Endothelial cell of umbilical vein (primary cell): Measurements from ENCODE around the gene SH3PXD2A. TPM values are rescaled to one million over a fixed set of nuclear protein-coding genes. Genes with fewer than 3 reads are reported as not detected.

Experiments used
- BruUV-seq: library from RNA; stranded (reverse); fragments of 400-500 nt; replicated peaks from 2 replicates; lab custom pipeline; 2021; lab: Mats Ljungman, UMichigan
- CTCF ChIA-PET: fragments of 300-600, 350-600 bp; sonication (Branson Sonifier 250); formaldehyde crosslinking; loops from one replicate; lab custom pipeline; 2021; ENCODE audit warnings: antibody characterized with exemption, inconsistent platforms; lab: Charles Lee
- POLR2A ChIA-PET: fragments of 300-600, 350-600 bp; sonication (Branson Sonifier 250); formaldehyde crosslinking; loops from one replicate; lab custom pipeline; 2021; ENCODE audit warnings: antibody characterized with exemption, inconsistent platforms; lab: Charles Lee
- DNase-seq: peaks from one replicate; pipeline ENCODE4 v3.0.0-alpha.2; 2011; ENCODE audit warnings: low read depth, low spot score
- FAIRE-seq: peaks from 2 replicates; lab custom pipeline; 2011; peaks lifted over from hg19 to GRCh38; lab: Jason Lieb, UNC
- H2AFZ ChIP-seq: 2 replicates; pipeline ENCODE4 v1.6.0; 2012; ENCODE audit warnings: low read depth, low read length, control low read depth, inconsistent platforms
- H3K27ac ChIP-seq: 2 replicates; pipeline ENCODE4 v1.5.1; 2011; ENCODE audit warnings: low read depth, mild to moderate bottlenecking, control low read depth, low read length, moderate library complexity; ENCODE audit not compliant: insufficient read depth
- H3K27me3 ChIP-seq, 2 experiments: 2 replicates each; pipeline versions ENCODE4 v1.6.0 to v1.6.1; 2011; ENCODE audit warnings: low read length in 2 of 2, mixed read lengths in 1 of 2; ENCODE audit not compliant: control insufficient read depth in 2 of 2, insufficient read depth in 2 of 2
- H3K36me3 ChIP-seq, 2 experiments: 2 replicates in 1 of 2; 3 replicates in 1 of 2; pipeline ENCODE4 v1.5.1; 2011; ENCODE audit warnings: low read length in 2 of 2, mild to moderate bottlenecking in 1 of 2, moderate library complexity in 1 of 2; ENCODE audit not compliant: control insufficient read depth in 2 of 2, insufficient read depth in 2 of 2; ENCODE audit errors: extremely low read depth in 1 of 2
- H3K4me1 ChIP-seq: 3 replicates; pipeline ENCODE4 v1.5.1; 2011; ENCODE audit warnings: mild to moderate bottlenecking, low read length; ENCODE audit not compliant: control insufficient read depth, insufficient read depth; ENCODE audit errors: extremely low read depth
- H3K4me2 ChIP-seq: 2 replicates; pipeline ENCODE4 v1.6.1; 2011; ENCODE audit warnings: low read length, control low read depth, mixed read lengths; ENCODE audit not compliant: insufficient read depth
- H3K4me3 ChIP-seq, 3 experiments: fragments of 200-600 bp in 1 of 3; sonication (generic), shearing (Covaris generic) in 1 of 3; replicated peaks in 1 of 3; 2 replicates each; pipeline ENCODE4 v1.5.1; 2011 to 2016; ENCODE audit warnings: control low read depth in 3 of 3, low read length in 3 of 3, mild to moderate bottlenecking in 2 of 3, inconsistent platforms in 1 of 3, low read depth in 1 of 3, moderate library complexity in 1 of 3; ENCODE audit not compliant: insufficient read depth in 1 of 3
- H3K79me2 ChIP-seq: 2 replicates; pipeline ENCODE4 v1.6.0; 2012; ENCODE audit warnings: low read length, inconsistent platforms; ENCODE audit not compliant: control insufficient read depth, insufficient read depth
- H3K9ac ChIP-seq: replicated peaks from 2 replicates; pipeline ENCODE3; 2011; ENCODE audit warnings: low read length, control low read depth; ENCODE audit not compliant: insufficient read depth; ENCODE audit errors: extremely low read depth
- H3K9me1 ChIP-seq: replicated peaks from 3 replicates; pipeline ENCODE4 v1.6.0; 2011; ENCODE audit warnings: mild to moderate bottlenecking, low read length; ENCODE audit not compliant: control insufficient read depth, insufficient read depth; ENCODE audit errors: extremely low read depth
- H3K9me3 ChIP-seq: replicated peaks from 2 replicates; pipeline ENCODE4 v1.5.1; 2012; ENCODE audit warnings: low read length, inconsistent platforms; ENCODE audit not compliant: control insufficient read depth, insufficient read depth
- H4K20me1 ChIP-seq: replicated peaks from 2 replicates; pipeline ENCODE3; 2011; ENCODE audit warnings: mild to moderate bottlenecking, low read length; ENCODE audit not compliant: control insufficient read depth, insufficient read depth; ENCODE audit errors: extremely low read depth
- EZH2 ChIP-seq: IDR thresholded peaks from 2 replicates; pipeline ENCODE4 v1.6.1; 2012; ENCODE audit warnings: borderline replicate concordance, low read depth, mild to moderate bottlenecking, moderate library complexity, low read length, inconsistent platforms; ENCODE audit not compliant: severe bottlenecking
- FOS ChIP-seq: IDR thresholded peaks from 2 replicates; pipeline ENCODE4 v1.6.1; 2011; ENCODE audit warnings: mild to moderate bottlenecking, low read length, moderate library complexity, borderline replicate concordance; ENCODE audit not compliant: insufficient read depth
- GATA2 ChIP-seq: IDR thresholded peaks from 2 replicates; pipeline ENCODE4 v1.7.0; 2011; ENCODE audit warnings: low read depth, mild to moderate bottlenecking, moderate library complexity, mixed read lengths, low read length; ENCODE audit not compliant: insufficient read length, insufficient read depth
- JUN ChIP-seq: IDR thresholded peaks from 2 replicates; pipeline ENCODE4 v1.6.1; 2011; ENCODE audit warnings: borderline replicate concordance, low read depth; ENCODE audit not compliant: insufficient read length, insufficient read depth
- MYC ChIP-seq: IDR thresholded peaks from one replicate; pipeline ENCODE4 v1.6.1; 2011; ENCODE audit warnings: mild to moderate bottlenecking, low read depth, low read length
- POLR2A ChIP-seq: IDR thresholded peaks from 2 replicates; pipeline ENCODE4 v1.6.1; 2012; ENCODE audit warnings: low read depth, mild to moderate bottlenecking, control low read depth, low read length
- POLR2AphosphoS5 ChIP-seq: IDR thresholded peaks from 2 replicates; pipeline ENCODE4 v1.6.1; 2012; ENCODE audit warnings: low read depth, mild to moderate bottlenecking, control low read depth, low read length, moderate library complexity; ENCODE audit not compliant: insufficient read depth
- dilution Hi-C: fragments of 300-500 bp; cut with MboI; formaldehyde crosslinking; loops from one replicate; pipeline ENCODE4 v1.15.0; 2019; ENCODE audit warnings: low sequenced_read_pairs; ENCODE audit not compliant: extremely low pct_ligation_motif_present
- intact Hi-C: fragments of 100-400 bp; cut with micrococcal nuclease; formaldehyde crosslinking; loops from one replicate; pipeline ENCODE4 v1.10.0; 2022
- polyA plus RNA-seq, 4 experiments: library from polyadenylated mRNA; depleted of rRNA in 3 of 4; stranded (reverse) in 3 of 4; unstranded in 1 of 4; fragments of >200 nt; gene quantifications; 2 replicates each; pipeline versions ENCODE4 v1.2.1 to v1.2.3, GENCODE V29; 2011 to 2012; ENCODE audit warnings: missing spikeins in 1 of 4
- total RNA-seq: library from RNA; stranded (reverse); gene quantifications from 2 replicates; pipeline ENCODE4 v1.2.3, GENCODE V29; 2021
- TF ChIP-seq, protein P1 (sequence below): IDR thresholded peaks from 2 replicates; pipeline ENCODE4 v1.6.1; 2011; ENCODE audit not compliant: insufficient read depth, insufficient read length
- TF ChIP-seq, protein P2 (sequence below), 2 donors: IDR thresholded peaks; 1 replicate in 1 of 2; 2 replicates in 1 of 2; pipeline ENCODE4 v1.5.1; 2011; ENCODE audit warnings: low read length in 2 of 2, mild to moderate bottlenecking in 2 of 2, moderate library complexity in 2 of 2, control low read depth in 1 of 2, inconsistent platforms in 1 of 2, low read depth in 1 of 2; ENCODE audit not compliant: insufficient read depth in 1 of 2; ENCODE audit errors: extremely low read depth in 1 of 2

Gene SH3PXD2A
- total and polyA plus RNA-seq, 2 donors (not counting 3 experiments of a cell fraction or from before 2014, with no cell fraction given), result 1.4 to 5.1 TPM

GRCh38 chr10:103667356-103667755, 188.0 kb downstream of the SH3PXD2A start:
- FAIRE-seq (no peak), DNase-seq (no peak)
- peaks cover 13% of the 10 kb centered on the region for H3K4me1 ChIP-seq
- H3K4me3 ChIP-seq, result no peak overlapping the region
- no peaks in the 10 kb centered on the region for H3K9me3 ChIP-seq
- TF ChIP-seq POLR2AphosphoS5 (no peak), JUN (no peak), FOS (no peak)
- TF ChIP-seq, protein P1, sequence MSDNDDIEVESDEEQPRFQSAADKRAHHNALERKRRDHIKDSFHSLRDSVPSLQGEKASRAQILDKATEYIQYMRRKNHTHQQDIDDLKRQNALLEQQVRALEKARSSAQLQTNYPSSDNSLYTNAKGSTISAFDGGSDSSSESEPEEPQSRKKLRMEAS, result no peak
- intact Hi-C loops (no loop called here), dilution Hi-C loops (no loop called here)
- H3K79me2 ChIP-seq, result no peaks in the 10 kb centered on the region
- H2AFZ ChIP-seq, result no peak overlapping the region
- no peak overlapping the region for H3K4me2 ChIP-seq
- ChIA-PET CTCF (interaction anchor here (1.0 to 3.2 kb wide), 2 partner anchors 19 to 74 kb away, joined by 3 to 25 read pairs; no protein-coding TSS in a partner anchor), POLR2A (no interaction called here)
- BruUV-seq, result no TSS peak
- H3K9ac ChIP-seq, result no peak overlapping the region
- no peak overlapping the region for H3K27ac ChIP-seq
- H4K20me1 ChIP-seq, result no peaks in the 10 kb centered on the region
- H3K9me1 ChIP-seq, result no peaks in the 10 kb centered on the region
- H3K36me3 ChIP-seq, result no peaks in the 10 kb centered on the region
- no peaks in the 10 kb centered on the region for H3K27me3 ChIP-seq

DNA sequence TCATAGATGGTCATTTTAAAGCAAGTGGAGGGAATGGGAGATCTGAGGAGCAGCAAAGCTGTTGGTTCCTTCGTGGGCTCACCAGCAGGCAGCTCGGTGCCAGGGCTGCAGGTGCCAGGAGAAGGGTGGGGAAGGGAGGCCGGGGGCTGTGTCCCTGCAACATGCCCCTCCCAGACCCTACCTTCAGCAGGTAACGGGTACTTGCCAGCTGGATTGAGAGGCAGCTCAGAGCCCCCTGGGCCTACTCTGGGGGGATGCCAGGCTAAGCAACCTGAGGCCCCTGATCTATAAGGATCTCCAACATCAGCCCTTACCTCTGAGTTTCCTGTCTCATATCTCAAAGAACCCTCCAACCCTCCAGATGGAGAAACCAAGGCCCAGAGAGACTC, 188.6 kb downstream of the SH3PXD2A start:
- Histone ChIP-seq H3K4me1 (peaks cover 13% of the 10 kb centered on the region), H3K4me2 (no peak overlapping the region), H3K27ac (no peak overlapping the region), H3K27me3 (no peaks in the 10 kb centered on the region), H4K20me1 (no peaks in the 10 kb centered on the region), H3K4me3 (no peak overlapping the region), H2AFZ (no peak overlapping the region), H3K36me3 (no peaks in the 10 kb centered on the region), H3K79me2 (no peaks in the 10 kb centered on the region), H3K9ac (no peak overlapping the region), H3K9me1 (no peaks in the 10 kb centered on the region), H3K9me3 (no peaks in the 10 kb centered on the region)
- DNase-seq, result no peak
- POLR2A ChIA-PET, result no interaction called here
- CTCF ChIA-PET, result interaction anchor here (0.7 to 3.2 kb wide), 5 partner anchors 8 to 46 kb away, joined by 3 to 25 read pairs (median 3); no protein-coding TSS in a partner anchor
- dilution Hi-C loops (no loop called here), intact Hi-C loops (loop anchor here (1.0 kb wide), 1 partner anchor 67 kb away; no protein-coding TSS in a partner anchor)
- no TSS peak for BruUV-seq
- no peak for TF ChIP-seq POLR2A
- no peak for TF ChIP-seq FOS
- no peak for TF ChIP-seq POLR2AphosphoS5
- TF ChIP-seq, protein P2, sequence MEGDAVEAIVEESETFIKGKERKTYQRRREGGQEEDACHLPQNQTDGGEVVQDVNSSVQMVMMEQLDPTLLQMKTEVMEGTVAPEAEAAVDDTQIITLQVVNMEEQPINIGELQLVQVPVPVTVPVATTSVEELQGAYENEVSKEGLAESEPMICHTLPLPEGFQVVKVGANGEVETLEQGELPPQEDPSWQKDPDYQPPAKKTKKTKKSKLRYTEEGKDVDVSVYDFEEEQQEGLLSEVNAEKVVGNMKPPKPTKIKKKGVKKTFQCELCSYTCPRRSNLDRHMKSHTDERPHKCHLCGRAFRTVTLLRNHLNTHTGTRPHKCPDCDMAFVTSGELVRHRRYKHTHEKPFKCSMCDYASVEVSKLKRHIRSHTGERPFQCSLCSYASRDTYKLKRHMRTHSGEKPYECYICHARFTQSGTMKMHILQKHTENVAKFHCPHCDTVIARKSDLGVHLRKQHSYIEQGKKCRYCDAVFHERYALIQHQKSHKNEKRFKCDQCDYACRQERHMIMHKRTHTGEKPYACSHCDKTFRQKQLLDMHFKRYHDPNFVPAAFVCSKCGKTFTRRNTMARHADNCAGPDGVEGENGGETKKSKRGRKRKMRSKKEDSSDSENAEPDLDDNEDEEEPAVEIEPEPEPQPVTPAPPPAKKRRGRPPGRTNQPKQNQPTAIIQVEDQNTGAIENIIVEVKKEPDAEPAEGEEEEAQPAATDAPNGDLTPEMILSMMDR (IDR thresholded peaks at IDR 0.05; ENCODE audit: extremely low read depth in 1 of 2, insufficient read depth in 1 of 2, low read depth in 1 of 2, low read length in 2 of 2), result no peak
- no peak for TF ChIP-seq GATA2
- TF ChIP-seq EZH2, result no peak
- no peak for TF ChIP-seq JUN
- TF ChIP-seq MYC, result no peak
- no peak for FAIRE-seq
